Liver (tissue), 3 donors: Measurements from ENCODE around the gene ZDBF2.

Experiments used
- ATF3 ChIP-seq: IDR thresholded peaks from 2 replicates; pipeline ENCODE4 v1.6.1; 2016; ENCODE audit warnings: antibody characterized with exemption
- CTCF ChIP-seq: fragments of 150-350 bp; IDR thresholded peaks from 2 replicates; pipeline ENCODE4 v1.5.1; 2017; ENCODE audit warnings: improper control_type of control experiment, low read depth, low read length; ENCODE audit not compliant: missing input control
- FOXA1 ChIP-seq: IDR thresholded peaks from 2 replicates; pipeline ENCODE4 v1.6.1; 2016; ENCODE audit warnings: antibody characterized with exemption
- NR2F2 ChIP-seq: IDR thresholded peaks from 2 replicates; pipeline ENCODE4 v1.6.1; 2016; ENCODE audit warnings: antibody characterized with exemption
- SP1 ChIP-seq: IDR thresholded peaks from 2 replicates; pipeline ENCODE4 v1.6.1; 2018; ENCODE audit warnings: antibody characterized with exemption, mild to moderate bottlenecking
- TAF1 ChIP-seq: conservative IDR thresholded peaks from 2 replicates; pipeline ENCODE4 v1.6.1; 2016; ENCODE audit warnings: antibody characterized with exemption, mild to moderate bottlenecking
- YY1 ChIP-seq: IDR thresholded peaks from 2 replicates; pipeline ENCODE4 v1.6.1; 2016; ENCODE audit warnings: antibody characterized with exemption, mild to moderate bottlenecking
- TF ChIP-seq, protein P1 (sequence below): IDR thresholded peaks from 2 replicates; pipeline ENCODE4 v1.6.1; 2016; ENCODE audit warnings: antibody characterized with exemption, mild to moderate bottlenecking
- TF ChIP-seq, protein P2 (sequence below): IDR thresholded peaks from 2 replicates; pipeline ENCODE4 v1.6.1; 2016; ENCODE audit warnings: antibody characterized with exemption
- donor health status: healthy.
- donor health status: healthy.

DNA sequence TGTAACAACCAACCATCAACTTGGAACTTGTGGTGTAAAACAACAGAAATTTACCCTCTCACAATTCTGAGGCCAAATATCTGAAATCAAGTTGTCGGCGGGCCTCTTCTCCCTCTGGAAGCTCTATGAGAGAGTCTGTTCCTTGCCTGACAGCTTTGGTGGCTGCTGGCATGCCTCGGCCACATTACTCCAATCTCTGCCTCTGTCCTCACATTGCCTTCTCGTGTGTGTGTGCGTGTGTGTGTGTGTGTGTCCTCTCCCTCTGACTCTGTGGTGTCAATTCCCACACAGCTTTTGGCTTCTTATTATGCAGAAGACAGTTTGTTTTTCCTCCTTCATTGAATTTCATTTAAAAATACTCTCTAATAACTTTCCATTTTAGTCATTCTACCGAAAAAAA, 50.4 kb downstream of the ZDBF2 start:
- no peak for TF ChIP-seq CTCF
- TF ChIP-seq, protein P1, sequence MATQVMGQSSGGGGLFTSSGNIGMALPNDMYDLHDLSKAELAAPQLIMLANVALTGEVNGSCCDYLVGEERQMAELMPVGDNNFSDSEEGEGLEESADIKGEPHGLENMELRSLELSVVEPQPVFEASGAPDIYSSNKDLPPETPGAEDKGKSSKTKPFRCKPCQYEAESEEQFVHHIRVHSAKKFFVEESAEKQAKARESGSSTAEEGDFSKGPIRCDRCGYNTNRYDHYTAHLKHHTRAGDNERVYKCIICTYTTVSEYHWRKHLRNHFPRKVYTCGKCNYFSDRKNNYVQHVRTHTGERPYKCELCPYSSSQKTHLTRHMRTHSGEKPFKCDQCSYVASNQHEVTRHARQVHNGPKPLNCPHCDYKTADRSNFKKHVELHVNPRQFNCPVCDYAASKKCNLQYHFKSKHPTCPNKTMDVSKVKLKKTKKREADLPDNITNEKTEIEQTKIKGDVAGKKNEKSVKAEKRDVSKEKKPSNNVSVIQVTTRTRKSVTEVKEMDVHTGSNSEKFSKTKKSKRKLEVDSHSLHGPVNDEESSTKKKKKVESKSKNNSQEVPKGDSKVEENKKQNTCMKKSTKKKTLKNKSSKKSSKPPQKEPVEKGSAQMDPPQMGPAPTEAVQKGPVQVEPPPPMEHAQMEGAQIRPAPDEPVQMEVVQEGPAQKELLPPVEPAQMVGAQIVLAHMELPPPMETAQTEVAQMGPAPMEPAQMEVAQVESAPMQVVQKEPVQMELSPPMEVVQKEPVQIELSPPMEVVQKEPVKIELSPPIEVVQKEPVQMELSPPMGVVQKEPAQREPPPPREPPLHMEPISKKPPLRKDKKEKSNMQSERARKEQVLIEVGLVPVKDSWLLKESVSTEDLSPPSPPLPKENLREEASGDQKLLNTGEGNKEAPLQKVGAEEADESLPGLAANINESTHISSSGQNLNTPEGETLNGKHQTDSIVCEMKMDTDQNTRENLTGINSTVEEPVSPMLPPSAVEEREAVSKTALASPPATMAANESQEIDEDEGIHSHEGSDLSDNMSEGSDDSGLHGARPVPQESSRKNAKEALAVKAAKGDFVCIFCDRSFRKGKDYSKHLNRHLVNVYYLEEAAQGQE = no peak
- no peak for TF ChIP-seq YY1
- no peak for TF ChIP-seq ATF3
- no peak for TF ChIP-seq NR2F2
- TF ChIP-seq, protein P2, sequence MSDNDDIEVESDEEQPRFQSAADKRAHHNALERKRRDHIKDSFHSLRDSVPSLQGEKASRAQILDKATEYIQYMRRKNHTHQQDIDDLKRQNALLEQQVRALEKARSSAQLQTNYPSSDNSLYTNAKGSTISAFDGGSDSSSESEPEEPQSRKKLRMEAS = no peak
- no peak for TF ChIP-seq SP1
- TF ChIP-seq TAF1 = no peak
- TF ChIP-seq FOXA1 = no peak
